Hepatocyte (in vitro differentiated cells): Measurements from ENCODE around the gene TTC7B.

ENCODE experiments used
- EZH2phosphoT487 ChIP-seq: fragments of 200-600 bp; sonication (generic); IDR thresholded peaks from one replicate; pipeline ENCODE4 v1.6.1; 2018; ENCODE audit warnings: antibody characterized with exemption, mild to moderate bottlenecking, low read depth, moderate library complexity; ENCODE audit not compliant: unreplicated experiment, severe bottlenecking
- TF ChIP-seq, protein P1 (sequence below): fragments of 200-600 bp; sonication (generic); IDR thresholded peaks from 2 replicates; pipeline ENCODE4 v1.5.1; 2016; ENCODE audit warnings: antibody characterized with exemption, mild to moderate bottlenecking; ENCODE audit not compliant: poor library complexity

GRCh38 chr14:90527978-90528377 lies 288.3 kb downstream of the TTC7B start:
- TF ChIP-seq, protein P1, sequence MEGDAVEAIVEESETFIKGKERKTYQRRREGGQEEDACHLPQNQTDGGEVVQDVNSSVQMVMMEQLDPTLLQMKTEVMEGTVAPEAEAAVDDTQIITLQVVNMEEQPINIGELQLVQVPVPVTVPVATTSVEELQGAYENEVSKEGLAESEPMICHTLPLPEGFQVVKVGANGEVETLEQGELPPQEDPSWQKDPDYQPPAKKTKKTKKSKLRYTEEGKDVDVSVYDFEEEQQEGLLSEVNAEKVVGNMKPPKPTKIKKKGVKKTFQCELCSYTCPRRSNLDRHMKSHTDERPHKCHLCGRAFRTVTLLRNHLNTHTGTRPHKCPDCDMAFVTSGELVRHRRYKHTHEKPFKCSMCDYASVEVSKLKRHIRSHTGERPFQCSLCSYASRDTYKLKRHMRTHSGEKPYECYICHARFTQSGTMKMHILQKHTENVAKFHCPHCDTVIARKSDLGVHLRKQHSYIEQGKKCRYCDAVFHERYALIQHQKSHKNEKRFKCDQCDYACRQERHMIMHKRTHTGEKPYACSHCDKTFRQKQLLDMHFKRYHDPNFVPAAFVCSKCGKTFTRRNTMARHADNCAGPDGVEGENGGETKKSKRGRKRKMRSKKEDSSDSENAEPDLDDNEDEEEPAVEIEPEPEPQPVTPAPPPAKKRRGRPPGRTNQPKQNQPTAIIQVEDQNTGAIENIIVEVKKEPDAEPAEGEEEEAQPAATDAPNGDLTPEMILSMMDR = no peak
- TF ChIP-seq EZH2phosphoT487 = no peak
